ENCODE results near the gene NINJ1. TPM values are rescaled to one million over a fixed set of nuclear protein-coding genes. Genes with fewer than 3 reads are reported as not detected.

The NINJ1 gene
- total and polyA plus RNA-seq, 2 of the 8 experiments (the other 6 are each of a cell fraction or from before 2014, with no cell fraction given): 28.2 to 65.6 TPM

DNA sequence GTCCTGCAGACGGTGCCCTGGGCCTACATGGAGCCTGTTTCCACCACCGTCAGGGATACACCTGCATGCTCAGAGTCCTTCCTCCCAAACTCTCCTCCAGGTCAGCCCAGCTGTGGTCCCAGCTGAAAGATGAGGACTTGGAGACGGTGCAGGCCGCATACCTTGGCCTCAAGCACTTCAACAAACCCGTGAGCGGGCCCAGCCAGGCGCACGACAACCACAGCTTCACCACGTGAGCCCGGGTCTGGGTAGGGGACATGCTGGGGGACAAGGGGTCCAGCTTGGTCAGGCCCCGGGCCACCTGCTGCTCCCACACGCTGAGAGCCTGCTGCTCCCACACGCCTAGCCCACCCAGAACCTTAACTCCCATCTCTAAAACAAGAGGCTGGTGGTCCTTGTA lies 54.7 kb downstream of the NINJ1 start:
- Histone ChIP-seq H3K4me2 (ENCODE audit: insufficient read depth in 1 of 2, low read depth in 2 of 2, low read length in 2 of 2) (no peak overlapping the region), H3K79me2 (ENCODE audit: control insufficient read depth in 1 of 2, insufficient read depth in 2 of 2, low read length in 2 of 2) (no peaks in the 10 kb centered on the region)
- CTCF ChIA-PET (ENCODE audit: partially characterized antibody): interaction anchor here (0.9 to 1.7 kb wide), 3 partner anchors 30 to 75 kb away, joined by 3 to 6 read pairs (median 4); no protein-coding TSS in a partner anchor

More for the DNA sequence above, 54.7 kb downstream of the NINJ1 start:
- TF ChIP-seq GABPA (IDR thresholded peaks at IDR 0.05; ENCODE audit: borderline replicate concordance, insufficient read depth, low read length): no peak
- no peak for TF ChIP-seq SP1 (IDR thresholded peaks at IDR 0.05; ENCODE audit: low read depth, low read length)
- no peak for TF ChIP-seq EGR1 (IDR thresholded peaks at IDR 0.05; ENCODE audit: borderline replicate concordance, low read depth, low read length)
- no peak for TF ChIP-seq RXRA (IDR thresholded peaks at IDR 0.05; ENCODE audit: insufficient read depth, low read depth, low read length)
- no peak for TF ChIP-seq CTBP2 (IDR thresholded peaks at IDR 0.05; ENCODE audit: borderline replicate concordance, insufficient read depth, insufficient read length, low read length)
- TF ChIP-seq SRF (IDR thresholded peaks at IDR 0.05; ENCODE audit: low read depth, low read length): no peak
- TF ChIP-seq YY1 (IDR thresholded peaks at IDR 0.05; ENCODE audit: low read depth, low read length): no peak
- TF ChIP-seq CBX5 (IDR thresholded peaks at IDR 0.05; ENCODE audit: low read depth, low read length): no peak
- no peak overlapping the region for H2AK5ac ChIP-seq (ENCODE audit: low read depth, low read length)
- H3K36me3 ChIP-seq (ENCODE audit: control insufficient read depth in 2 of 4, insufficient read depth in 4 of 4, low read length in 3 of 4): no peaks in the 10 kb centered on the region
- H2BK15ac ChIP-seq (ENCODE audit: low read length): no peak overlapping the region
- no peaks in the 10 kb centered on the region for H3K23me2 ChIP-seq (ENCODE audit: low read depth, low read length)
- no peaks in the 10 kb centered on the region for H4K20me1 ChIP-seq (replicated peaks in 1 of 2; ENCODE audit: control insufficient read depth in 1 of 2, insufficient read depth in 2 of 2, low read length in 2 of 2)
- H2AFZ ChIP-seq (ENCODE audit: low read length): no peak overlapping the region
- H4K8ac ChIP-seq (ENCODE audit: extremely low read depth, insufficient read depth, low read length): no peak overlapping the region
- DNase-seq (ENCODE audit: low read depth in 1 of 2, low spot score in 2 of 2): no peak
- no peak overlapping the region for H3K14ac ChIP-seq (ENCODE audit: insufficient read length)
- H3K27me3 ChIP-seq (replicated peaks in 1 of 4; ENCODE audit: control insufficient read depth in 3 of 4, extremely low read depth in 1 of 4, insufficient read depth in 3 of 4, low read length in 3 of 4): no peaks in the 10 kb centered on the region
- no peak overlapping the region for H2BK5ac ChIP-seq (ENCODE audit: low read depth, low read length)
- H3K79me1 ChIP-seq (ENCODE audit: low read depth, low read length): no peaks in the 10 kb centered on the region
- POLR2A ChIA-PET (ENCODE audit: partially characterized antibody): no interaction called here
- no peak overlapping the region for H3K56ac ChIP-seq (replicated peaks; ENCODE audit: insufficient read length, low read depth, low read length)
- H3K9ac ChIP-seq (replicated peaks in 1 of 4; ENCODE audit: extremely low read depth in 1 of 4, low read depth in 3 of 4, low read length in 3 of 4): no peak overlapping the region
- H2BK20ac ChIP-seq (ENCODE audit: low read length): no peak overlapping the region
- FAIRE-seq: no peak
- no peaks in the 10 kb centered on the region for H3K9me3 ChIP-seq (ENCODE audit: insufficient read depth in 2 of 2, low read depth in 1 of 2, low read length in 1 of 2)
- H3K18ac ChIP-seq (ENCODE audit: extremely low read depth, low read length): no peak overlapping the region
- H3K27ac ChIP-seq (ENCODE audit: low read depth, low read length): no peak overlapping the region
- H4K5ac ChIP-seq (ENCODE audit: insufficient read length, low read depth, low read length): no peak overlapping the region
- no peak overlapping the region for H3K4me3 ChIP-seq (ENCODE audit: extremely low read depth in 1 of 4, insufficient read depth in 2 of 4, low read depth in 3 of 4, low read length in 4 of 4)
- H3K23ac ChIP-seq (ENCODE audit: insufficient read length): no peak overlapping the region
- no peak overlapping the region for H2BK120ac ChIP-seq (replicated peaks; ENCODE audit: low read depth, low read length)
- H3K4ac ChIP-seq (replicated peaks; ENCODE audit: insufficient read length, low read depth, low read length): no peak overlapping the region
- 94% methylated on average over 13 of the region's 13 CpGs; no CpG with 5 or more reads in 1 of the 2 experiments for WGBS, 2 experiments (ENCODE audit: extremely low coverage in 1 of 2, insufficient coverage in 1 of 2, insufficient read length in 1 of 2, insufficient replicate concordance in 2 of 2, low coverage in 1 of 2, low lambda C conversion rate in 2 of 2, missing lambda C conversion rate in 1 of 2)
- H3K4me1 ChIP-seq (replicated peaks in 1 of 4; ENCODE audit: control insufficient read depth in 3 of 4, insufficient read depth in 4 of 4, low read length in 3 of 4): no peaks in the 10 kb centered on the region; a peak in 1 of 7 replicates
- H4K91ac ChIP-seq (replicated peaks; ENCODE audit: insufficient read length, low read length): no peak overlapping the region
- H2BK12ac ChIP-seq (ENCODE audit: low read depth, low read length): no peak overlapping the region

Measured in H1 (cell line).